ENCODE measurements around the gene WDR89. TPM values are rescaled to one million over a fixed set of nuclear protein-coding genes. Genes with fewer than 3 reads are reported as not detected.
"Not testable (repeated sequence)": the region's sequence is repeated elsewhere in the genome, so short reads cannot be mapped to it uniquely, and the experiment has no call there.

WDR89 gene
- total RNA-seq, 1 experiment from 2014 or later = 14.4 TPM

- Mint-ChIP-seq H3K27ac (ENCODE audit: unreplicated experiment) (no peak overlapping the region), H3K27me3 (ENCODE audit: insufficient read depth, unreplicated experiment) (no peaks in the 10 kb centered on the region), H3K4me3 (ENCODE audit: unreplicated experiment) (no peak overlapping the region), H3K4me1 (ENCODE audit: low read depth, unreplicated experiment) (no peaks in the 10 kb centered on the region), H3K9me3 (ENCODE audit: unreplicated experiment) (no peaks in the 10 kb centered on the region), H3K36me3 (ENCODE audit: insufficient read depth, unreplicated experiment) (no peaks in the 10 kb centered on the region)
- Histone ChIP-seq H3K27me3 (replicated peaks; ENCODE audit: control insufficient read depth, insufficient read depth, low read length) (no peaks in the 10 kb centered on the region), H3K4me3 (ENCODE audit: low read depth, low read length) (no peak overlapping the region), H3K9me3 (peaks cover 5% of the 10 kb centered on the region; the same call in 1 of the 2 replicates), H3K4me1 (peaks cover 13% of the 10 kb centered on the region), H3K36me3 (ENCODE audit: control insufficient read depth, insufficient read depth, low read length) (peaks cover 2% of the 10 kb centered on the region; the same call in 1 of the 2 replicates)
- CTCF ChIA-PET = no interaction called here
- no TSS peak for BruUV-seq (replicated peaks)
- intact Hi-C loops (cut with micrococcal nuclease; ENCODE audit: unreplicated experiment) = no loop called here
- TF ChIP-seq CTCF (IDR thresholded peaks at IDR 0.05; ENCODE audit: insufficient read depth in 1 of 2, low read depth in 1 of 2, low read length in 1 of 2, severe bottlenecking in 1 of 2, unreplicated experiment in 1 of 2) = no peak
- no peak for DNase-seq
- POLR2A ChIA-PET = interaction anchor here (1.1 kb wide), 1 partner anchor 21 kb away, joined by 3 read pairs; the partner anchor contains the start of gene WDR89
These were observed 21.1 kb upstream of the WDR89 start for GRCh38 chr14:63662776-63663175.

GRCh38 chr14:63661881-63662280 lies 20.2 kb upstream of the WDR89 start:
- POLR2A ChIA-PET = not testable (repeated sequence)

GRCh38 chr14:63659726-63660125 lies 18.1 kb upstream of the WDR89 start:
- Histone ChIP-seq H3K4me1 (peaks cover 12% of the 10 kb centered on the region), H3K27me3 (replicated peaks; ENCODE audit: control insufficient read depth, insufficient read depth, low read length) (no peaks in the 10 kb centered on the region), H3K9me3 (peaks cover 5% of the 10 kb centered on the region; the same call in 1 of the 2 replicates), H3K4me3 (ENCODE audit: low read depth, low read length) (no peak overlapping the region), H3K36me3 (ENCODE audit: control insufficient read depth, insufficient read depth, low read length) (peaks cover 2% of the 10 kb centered on the region; the same call in 1 of the 2 replicates)
- ChIA-PET POLR2A (no interaction called here), CTCF (no interaction called here)
- intact Hi-C loops (cut with micrococcal nuclease; ENCODE audit: unreplicated experiment) = no loop called here
- Mint-ChIP-seq H3K4me1 (ENCODE audit: low read depth, unreplicated experiment) (peaks cover 7% of the 10 kb centered on the region), H3K27ac (ENCODE audit: unreplicated experiment) (no peak overlapping the region), H3K27me3 (ENCODE audit: insufficient read depth, unreplicated experiment) (no peaks in the 10 kb centered on the region), H3K9me3 (ENCODE audit: unreplicated experiment) (no peaks in the 10 kb centered on the region), H3K36me3 (ENCODE audit: insufficient read depth, unreplicated experiment) (no peaks in the 10 kb centered on the region), H3K4me3 (ENCODE audit: unreplicated experiment) (no peak overlapping the region)
- no peak for DNase-seq
- TF ChIP-seq CTCF (IDR thresholded peaks at IDR 0.05; ENCODE audit: insufficient read depth in 1 of 2, low read depth in 1 of 2, low read length in 1 of 2, severe bottlenecking in 1 of 2, unreplicated experiment in 1 of 2) = no peak
- BruUV-seq (replicated peaks) = no TSS peak

More at GRCh38 chr14:63661881-63662280, 20.2 kb upstream of the WDR89 start:
- H3K27me3 ChIP-seq (replicated peaks; ENCODE audit: control insufficient read depth, insufficient read depth, low read length); H3K4me3 Mint-ChIP-seq (ENCODE audit: unreplicated experiment); CTCF ChIA-PET; DNase-seq; H3K36me3 ChIP-seq (ENCODE audit: control insufficient read depth, insufficient read depth, low read length); H3K36me3 Mint-ChIP-seq (ENCODE audit: insufficient read depth, unreplicated experiment); BruUV-seq (replicated peaks); H3K4me1 Mint-ChIP-seq (ENCODE audit: low read depth, unreplicated experiment); intact Hi-C loops (cut with micrococcal nuclease; ENCODE audit: unreplicated experiment); H3K27ac Mint-ChIP-seq (ENCODE audit: unreplicated experiment); H3K4me3 ChIP-seq (ENCODE audit: low read depth, low read length); H3K27me3 Mint-ChIP-seq (ENCODE audit: insufficient read depth, unreplicated experiment); H3K9me3 Mint-ChIP-seq (ENCODE audit: unreplicated experiment); H3K9me3 ChIP-seq: not testable (repeated sequence)
- peaks cover 13% of the 10 kb centered on the region for H3K4me1 ChIP-seq

GRCh38 chr14:63656194-63656593 lies 14.5 kb upstream of the WDR89 start:
- TF ChIP-seq CTCF (IDR thresholded peaks at IDR 0.05; ENCODE audit: insufficient read depth in 1 of 2, low read depth in 1 of 2, low read length in 1 of 2, severe bottlenecking in 1 of 2, unreplicated experiment in 1 of 2) = no peak
- BruUV-seq (replicated peaks) = no TSS peak
- H3K27me3 ChIP-seq (replicated peaks; ENCODE audit: control insufficient read depth, insufficient read depth, low read length) = no peaks in the 10 kb centered on the region
- Mint-ChIP-seq H3K27ac (ENCODE audit: unreplicated experiment) (no peak overlapping the region), H3K4me1 (ENCODE audit: low read depth, unreplicated experiment) (peaks cover 7% of the 10 kb centered on the region), H3K36me3 (ENCODE audit: insufficient read depth, unreplicated experiment) (no peaks in the 10 kb centered on the region), H3K4me3 (ENCODE audit: unreplicated experiment) (no peak overlapping the region), H3K27me3 (ENCODE audit: insufficient read depth, unreplicated experiment) (no peaks in the 10 kb centered on the region), H3K9me3 (ENCODE audit: unreplicated experiment) (no peaks in the 10 kb centered on the region)
- ChIA-PET CTCF (no interaction called here), POLR2A (no interaction called here)
- H3K9me3 ChIP-seq = no peaks in the 10 kb centered on the region
- H3K4me3 ChIP-seq (ENCODE audit: low read depth, low read length) = no peak overlapping the region
- no peaks in the 10 kb centered on the region for H3K4me1 ChIP-seq
- DNase-seq = no peak
- intact Hi-C loops (cut with micrococcal nuclease; ENCODE audit: unreplicated experiment) = no loop called here
- no peaks in the 10 kb centered on the region for H3K36me3 ChIP-seq (ENCODE audit: control insufficient read depth, insufficient read depth, low read length)

All from Caco-2 (cell line).